GM12878 (cell line): Measurements from ENCODE around the gene ABCB9. TPM values are rescaled to one million over a fixed set of nuclear protein-coding genes. Genes with fewer than 3 reads are reported as not detected.

ENCODE experiments used
- ATAC-seq: fragments of 200-7000 bp; cut with Tn5 transposase; 3 replicates; pipeline ENCODE4 v1.9.1; 2020; ENCODE audit warnings: mild to moderate bottlenecking, moderate library complexity
- BruUV-seq: library from RNA; stranded (reverse); fragments of 400-500 nt; replicated peaks from 2 replicates; lab custom pipeline; 2021; lab: Mats Ljungman, UMichigan
- CTCF ChIA-PET: fragments of 300-600 bp; sonication (Branson Sonifier 250); formaldehyde crosslinking; extraction: SDS; loops from one replicate; lab custom pipeline; 2021; ENCODE audit warnings: inconsistent platforms; lab: Yijun Ruan, JAX
- POLR2A ChIA-PET: fragments of 350-600 bp; formaldehyde crosslinking; extraction: SDS; loops from one replicate; lab custom pipeline; 2021; ENCODE audit warnings: inconsistent platforms; lab: Charles Lee
- RAD21 ChIA-PET: fragments of 300-600 bp; sonication (Branson Sonifier 250); formaldehyde crosslinking; loops from one replicate; lab custom pipeline; 2023; ENCODE audit warnings: antibody characterized with exemption; ENCODE audit not compliant: unreplicated experiment; lab: Charles Lee
- SMC1A ChIA-PET: fragments of 300-600 bp; sonication (Branson Sonifier 250); formaldehyde crosslinking; loops from one replicate; lab custom pipeline; 2023; ENCODE audit not compliant: unreplicated experiment, uncharacterized antibody; lab: Charles Lee
- DNase-seq: peaks from one replicate; pipeline ENCODE4 v3.0.0-alpha.2; 2011; ENCODE audit warnings: low read depth, low spot score
- FAIRE-seq: peaks from 3 replicates; lab custom pipeline; 2011; peaks lifted over from hg19 to GRCh38; lab: Jason Lieb, UNC
- H2AFZ ChIP-seq: 2 replicates; pipeline ENCODE4 v1.6.0; 2011; ENCODE audit warnings: low read depth, low read length, control low read depth; ENCODE audit not compliant: control insufficient read depth
- H3K27ac ChIP-seq: 2 replicates; pipeline ENCODE4 v1.5.1; 2011; ENCODE audit warnings: control low read depth; ENCODE audit not compliant: control insufficient read depth, insufficient read depth
- H3K27me3 ChIP-seq, 2 experiments: replicated peaks in 1 of 2; 2 replicates each; pipeline versions ENCODE4 v1.6.0 to v1.6.1; 2011; ENCODE audit warnings: low read length in 1 of 2; ENCODE audit not compliant: control insufficient read depth in 2 of 2, insufficient read depth in 2 of 2
- H3K36me3 ChIP-seq, 2 experiments: 2 replicates each; pipeline ENCODE4 v1.5.1; 2011; ENCODE audit warnings: low read length in 1 of 2; ENCODE audit not compliant: control insufficient read depth in 2 of 2, insufficient read depth in 2 of 2
- H3K4me1 ChIP-seq: 2 replicates; pipeline ENCODE4 v1.6.1; 2011; ENCODE audit warnings: mild to moderate bottlenecking, low read length, moderate library complexity, mixed read lengths; ENCODE audit not compliant: control insufficient read depth, insufficient read depth
- H3K4me2 ChIP-seq: 2 replicates; pipeline ENCODE4 v1.6.0; 2011; ENCODE audit warnings: control low read depth; ENCODE audit not compliant: control insufficient read depth, insufficient read depth
- H3K4me3 ChIP-seq: fragments of 200-600 bp; sonication (generic); 2 replicates; pipeline ENCODE4 v1.5.1; 2016
- H3K79me2 ChIP-seq: 2 replicates; pipeline ENCODE4 v1.6.0; 2011; ENCODE audit warnings: low read length; ENCODE audit not compliant: control insufficient read depth, insufficient read depth
- H3K9ac ChIP-seq: 2 replicates; pipeline ENCODE4 v1.8.0; 2011; ENCODE audit warnings: low read length, control low read depth, mixed read lengths; ENCODE audit not compliant: control insufficient read depth, insufficient read depth
- H3K9me3 ChIP-seq: replicated peaks from 3 replicates; pipeline ENCODE4 v1.5.1; 2011; ENCODE audit warnings: mild to moderate bottlenecking, low read length; ENCODE audit not compliant: control insufficient read depth, insufficient read depth
- H4K20me1 ChIP-seq: 2 replicates; pipeline ENCODE4 v1.6.0; 2011; ENCODE audit not compliant: control insufficient read depth, insufficient read depth
- BACH1 ChIP-seq: fragments of 450-650 bp; IDR thresholded peaks from 2 replicates; pipeline ENCODE4 v1.6.1; 2017; ENCODE audit warnings: mild to moderate bottlenecking, borderline replicate concordance
- CBFB ChIP-seq: IDR thresholded peaks from 2 replicates; pipeline ENCODE4 v1.6.1; 2016; ENCODE audit warnings: antibody characterized with exemption, low read depth
- CBX5 ChIP-seq: sonication (generic); IDR thresholded peaks from 2 replicates; pipeline ENCODE4 v1.6.1; 2016; ENCODE audit warnings: low read depth, moderate library complexity, mild to moderate bottlenecking, inconsistent platforms
- EGR1 ChIP-seq, 2 experiments: IDR thresholded peaks; 1 replicate in 1 of 2; 2 replicates in 1 of 2; pipeline ENCODE4 v1.6.1; 2011 to 2012; ENCODE audit warnings: low read depth in 2 of 2, low read length in 2 of 2, borderline replicate concordance in 1 of 2, mild to moderate bottlenecking in 1 of 2, moderate library complexity in 1 of 2
- HCFC1 ChIP-seq: fragments of 150-350 bp; IDR thresholded peaks from 2 replicates; pipeline ENCODE4 v1.6.1; 2014; ENCODE audit warnings: low read length
- HDGF ChIP-seq: fragments of 450-650 bp; IDR thresholded peaks from 2 replicates; pipeline ENCODE4 v1.6.1; 2016; ENCODE audit warnings: antibody characterized with exemption
- POLR2A ChIP-seq: IDR thresholded peaks from 2 replicates; pipeline ENCODE4 v1.6.1; 2011; ENCODE audit warnings: low read depth, mild to moderate bottlenecking, low read length
- RAD51 ChIP-seq: fragments of 450-650 bp; IDR thresholded peaks from 2 replicates; pipeline ENCODE4 v1.6.1; 2016; ENCODE audit warnings: moderate library complexity, mild to moderate bottlenecking, inconsistent platforms
- SMAD5 ChIP-seq: IDR thresholded peaks from 2 replicates; pipeline ENCODE4 v1.6.1; 2016; ENCODE audit warnings: antibody characterized with exemption, low read depth
- SMC3 ChIP-seq: IDR thresholded peaks from 2 replicates; pipeline ENCODE4 v1.6.1; 2011; ENCODE audit warnings: low read length, improper control_type of control experiment, borderline replicate concordance
- TBL1XR1 ChIP-seq: IDR thresholded peaks from 2 replicates; pipeline ENCODE4 v1.6.1; 2012; ENCODE audit warnings: low read depth, low read length, improper control_type of control experiment
- WGBS: methylation state at CpG from one replicate; pipeline ENCODE4 v1.1.6; 2016; ENCODE audit warnings: low lambda C conversion rate; ENCODE audit not compliant: insufficient replicate concordance, insufficient coverage; ENCODE audit errors: missing lambda C conversion rate; 5-methylcytosine and 5-hydroxymethylcytosine counted together
- in situ Hi-C: fragments of 300-500 bp; cut with MboI; formaldehyde crosslinking; loops from 9 replicates; pipeline ENCODE4 v1.14.3; 2018; ENCODE audit warnings: mixed read lengths
- intact Hi-C: fragments of 100-400 bp; cut with micrococcal nuclease; formaldehyde crosslinking; loops from one replicate; pipeline ENCODE4 v1.14.2; 2022; ENCODE audit not compliant: unreplicated experiment
- polyA plus RNA-seq, 11 experiments: library from polyadenylated mRNA; depleted of rRNA in 4 of 11; unstranded in 6 of 11; stranded (reverse) in 5 of 11; fragments of >200 nt; fragmentation: Nextera tagmentation in 4 of 11; fragmentation: Illumina TruSeq in 1 of 11; extraction: Ambion mirVana in 4 of 11; extraction: Trizol in 1 of 11; gene quantifications; 1 replicate in 1 of 11; 2 replicates in 10 of 11; pipeline versions ENCODE4 v1.2.1 to v1.2.3, GENCODE V29; 2011 to 2016; ENCODE audit warnings: inconsistent platforms in 2 of 11, missing spikeins in 2 of 11, low read depth in 1 of 11
- total RNA-seq, 4 experiments: library from RNA; depleted of rRNA in 3 of 4; stranded (reverse); fragments of >200 nt in 3 of 4; fragmentation: Illumina TruSeq in 1 of 4; extraction: Trizol in 1 of 4; gene quantifications; 2 replicates each; pipeline versions ENCODE4 v1.2.1 to v1.2.3, GENCODE V29; 2013 to 2021
- TF ChIP-seq, protein P1 (sequence below): fragments of 150-350 bp; IDR thresholded peaks from 2 replicates; pipeline ENCODE4 v1.6.1; 2014; ENCODE audit warnings: mild to moderate bottlenecking, low read depth, low read length

Gene ABCB9
- total and polyA plus RNA-seq, 10 of the 15 experiments (the other 5 are each of a cell fraction or from before 2014, with no cell fraction given): 0.37 to 4.9 (median 3.1) TPM

- no peak overlapping the region for H3K4me2 ChIP-seq
- in situ Hi-C loops: no loop called here
- FAIRE-seq (no peak), DNase-seq (no peak), ATAC-seq (no peak)
- BruUV-seq: no TSS peak
- CTCF ChIA-PET: interaction anchor here (0.6 kb wide), 1 partner anchor 13 kb away, joined by 3 read pairs; no protein-coding TSS in a partner anchor
- POLR2A ChIA-PET: no interaction called here
- H3K27ac ChIP-seq: no peak overlapping the region
- no peak overlapping the region for H3K4me3 ChIP-seq
- H3K79me2 ChIP-seq: peaks cover 12% of the 10 kb centered on the region
- no peaks in the 10 kb centered on the region for H3K9me3 ChIP-seq
- RAD21 ChIA-PET: no interaction called here
- H3K9ac ChIP-seq: no peak overlapping the region
- H4K20me1 ChIP-seq: no peaks in the 10 kb centered on the region
- H3K36me3 ChIP-seq: peaks cover 0 to 2% of the 10 kb centered on the region in 2 experiments; a peak in 2 of 4 replicates
- 84% methylated on average over 31 of the region's 45 CpGs for WGBS
- no peaks in the 10 kb centered on the region for H3K27me3 ChIP-seq
- intact Hi-C loops: no loop called here
- SMC1A ChIA-PET: no interaction called here
- peaks cover 10% of the 10 kb centered on the region for H3K4me1 ChIP-seq
- no peak overlapping the region for H2AFZ ChIP-seq
- TF ChIP-seq TBL1XR1 (no peak), RAD51 (no peak), CBX5 (no peak), BACH1 (no peak)
These were observed 19.3 kb upstream of the ABCB9 start for GRCh38 chr12:122985338-122986257.

- Histone ChIP-seq H3K4me3 (no peak overlapping the region), H2AFZ (no peak overlapping the region), H3K27me3 (no peaks in the 10 kb centered on the region), H3K36me3 (peaks cover 0 to 2% of the 10 kb centered on the region in 2 experiments; a peak in 2 of 4 replicates), H3K9ac (no peak overlapping the region), H3K9me3 (no peaks in the 10 kb centered on the region), H3K27ac (no peak overlapping the region), H3K4me2 (no peak overlapping the region), H3K79me2 (peaks cover 21% of the 10 kb centered on the region), H3K4me1 (peaks cover 10% of the 10 kb centered on the region), H4K20me1 (no peaks in the 10 kb centered on the region)
- no peak for FAIRE-seq
- intact Hi-C loops (no loop called here), in situ Hi-C loops (no loop called here)
- no TSS peak for BruUV-seq
- SMC1A ChIA-PET: no interaction called here
- WGBS: 29% methylated on average over 29 of the region's 34 CpGs
- TF ChIP-seq CBFB (no peak), EGR1 (IDR thresholded peaks at IDR 0.05; ENCODE audit: borderline replicate concordance in 1 of 2, low read depth in 2 of 2, low read length in 2 of 2) (0 out of 3 replicates have a peak, but pooled peaks of 1 of the 2 experiments have one; percentile 8), SMAD5 (no peak), POLR2A (peak; percentile 38; the same call in 1 of the 2 replicates), BACH1 (no peak), HCFC1 (no peak), SMC3 (no peak), HDGF (no peak)
- TF ChIP-seq, protein P1, sequence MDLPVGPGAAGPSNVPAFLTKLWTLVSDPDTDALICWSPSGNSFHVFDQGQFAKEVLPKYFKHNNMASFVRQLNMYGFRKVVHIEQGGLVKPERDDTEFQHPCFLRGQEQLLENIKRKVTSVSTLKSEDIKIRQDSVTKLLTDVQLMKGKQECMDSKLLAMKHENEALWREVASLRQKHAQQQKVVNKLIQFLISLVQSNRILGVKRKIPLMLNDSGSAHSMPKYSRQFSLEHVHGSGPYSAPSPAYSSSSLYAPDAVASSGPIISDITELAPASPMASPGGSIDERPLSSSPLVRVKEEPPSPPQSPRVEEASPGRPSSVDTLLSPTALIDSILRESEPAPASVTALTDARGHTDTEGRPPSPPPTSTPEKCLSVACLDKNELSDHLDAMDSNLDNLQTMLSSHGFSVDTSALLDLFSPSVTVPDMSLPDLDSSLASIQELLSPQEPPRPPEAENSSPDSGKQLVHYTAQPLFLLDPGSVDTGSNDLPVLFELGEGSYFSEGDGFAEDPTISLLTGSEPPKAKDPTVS: no peak
- POLR2A ChIA-PET: interaction anchor here (1.0 kb wide), 1 partner anchor 11 kb away, joined by 4 read pairs; no protein-coding TSS in a partner anchor
- no peak for ATAC-seq
- RAD21 ChIA-PET: no interaction called here
- DNase-seq: no peak
- CTCF ChIA-PET: no interaction called here
These were observed 18.5 kb upstream of the ABCB9 start for GRCh38 chr12:122984612-122985337.
